ENCODE measurements around the gene ABHD11.

Gene ABHD11

DNA sequence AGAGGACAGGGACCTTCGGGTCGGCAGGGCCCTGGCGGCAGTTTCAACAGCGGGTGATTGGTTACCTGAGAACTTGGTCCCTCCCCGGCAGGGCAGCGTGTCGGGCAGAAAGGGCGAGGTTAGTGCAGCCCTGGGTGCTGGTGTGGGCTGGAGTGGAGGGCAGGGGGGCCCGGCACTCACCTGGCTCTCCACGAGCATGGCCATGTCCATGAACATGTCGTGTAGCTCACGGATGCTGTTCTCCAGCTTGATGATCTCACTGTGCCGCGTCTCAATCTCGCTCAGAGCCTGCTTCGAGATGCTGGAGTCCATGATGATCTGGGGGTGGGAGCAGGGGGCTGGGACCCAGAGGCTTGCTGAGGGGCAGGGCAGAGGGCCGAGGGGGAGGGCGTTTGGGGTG, 35.9 kb downstream of the ABHD11 start:
- FAIRE-seq (no peak), DNase-seq (ENCODE audit: insufficient read length, low spot score) (no peak)
- TF ChIP-seq PAX5 (IDR thresholded peaks at IDR 0.05; ENCODE audit: insufficient read depth, low read length, severe bottlenecking) (no peak), TAF1 (IDR thresholded peaks at IDR 0.05; ENCODE audit: low read depth, low read length) (no peak), POLR2A (IDR thresholded peaks at IDR 0.05; ENCODE audit: low read depth, low read length) (no peak; the same call in 1 of the 2 replicates), POLR2AphosphoS5 (IDR thresholded peaks at IDR 0.05; ENCODE audit: low read depth, low read length) (no peak), SPI1 (IDR thresholded peaks at IDR 0.05; ENCODE audit: low read depth, low read length) (no peak)

DNA sequence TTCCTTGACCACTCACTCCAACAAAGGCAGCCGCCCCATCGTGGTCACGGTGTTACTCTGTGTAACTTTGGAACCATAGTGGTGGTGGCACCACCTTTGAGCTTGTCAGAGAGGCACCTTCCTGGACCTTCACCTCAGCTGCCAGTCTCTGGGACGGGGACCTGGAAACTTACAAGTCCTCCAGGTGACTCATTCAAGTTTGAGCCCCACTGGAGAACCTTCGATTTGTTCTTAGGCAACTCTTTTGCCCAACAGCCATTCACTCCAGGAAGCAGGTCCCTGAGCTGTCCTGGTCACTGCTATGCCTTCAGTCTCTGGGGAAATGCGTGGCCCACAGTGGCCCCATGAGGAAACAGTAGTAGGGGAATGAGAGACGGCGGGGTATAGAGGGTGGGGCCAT, 36.4 kb downstream of the ABHD11 start:
- TF ChIP-seq POU2F2 (IDR thresholded peaks at IDR 0.05; ENCODE audit: low read depth, low read length) (no peak), TAF1 (IDR thresholded peaks at IDR 0.05; ENCODE audit: low read depth, low read length) (no peak), PAX5 (IDR thresholded peaks at IDR 0.05; ENCODE audit: insufficient read depth, low read length, severe bottlenecking) (no peak), POLR2A (IDR thresholded peaks at IDR 0.05; ENCODE audit: low read depth, low read length) (no peak), POLR2AphosphoS5 (IDR thresholded peaks at IDR 0.05; ENCODE audit: low read depth, low read length) (no peak), SPI1 (IDR thresholded peaks at IDR 0.05; ENCODE audit: low read depth, low read length) (no peak)
- no peak for DNase-seq (ENCODE audit: insufficient read length, low spot score)
- no peak for FAIRE-seq

DNA sequence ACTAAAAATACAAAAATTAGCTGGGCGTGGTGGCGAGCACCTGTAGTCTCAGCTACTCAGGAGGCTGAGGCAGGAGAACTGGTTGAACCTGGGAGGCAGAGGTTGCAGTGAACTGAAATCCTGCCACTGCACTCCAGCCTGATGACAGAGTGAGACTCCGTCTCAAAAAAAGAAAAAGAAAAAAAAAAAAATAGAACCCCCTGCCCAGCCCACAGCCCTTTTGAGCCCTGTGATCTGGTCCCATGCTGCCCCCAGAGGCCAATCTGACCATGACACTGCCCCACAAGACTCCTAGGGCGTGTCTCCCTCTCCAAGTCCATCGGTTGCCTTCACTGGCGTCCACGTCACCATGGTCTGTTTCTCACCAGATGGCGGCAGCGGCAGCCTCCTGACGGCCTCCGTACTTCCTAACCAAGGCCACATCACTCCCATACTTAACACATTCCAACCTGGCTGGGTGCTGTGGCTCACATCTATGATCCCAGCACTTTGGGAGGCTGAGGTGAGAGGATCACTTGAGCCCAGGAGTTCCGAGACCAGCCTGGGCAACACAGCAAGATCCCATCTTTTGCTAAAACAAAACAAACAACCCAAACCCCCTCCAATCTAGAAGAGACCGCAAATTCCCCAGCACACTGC, 37.1 kb downstream of the ABHD11 start:
- FAIRE-seq (peak; percentile 20), DNase-seq (ENCODE audit: insufficient read length, low spot score) (no peak)
- TF ChIP-seq SPI1 (IDR thresholded peaks at IDR 0.05; ENCODE audit: low read depth, low read length) (no peak), TAF1 (IDR thresholded peaks at IDR 0.05; ENCODE audit: low read depth, low read length) (no peak), PAX5 (IDR thresholded peaks at IDR 0.05; ENCODE audit: insufficient read depth, low read length, severe bottlenecking) (no peak), POLR2AphosphoS5 (IDR thresholded peaks at IDR 0.05; ENCODE audit: low read depth, low read length) (no peak), POU2F2 (IDR thresholded peaks at IDR 0.05; ENCODE audit: low read depth, low read length) (no peak)

DNA sequence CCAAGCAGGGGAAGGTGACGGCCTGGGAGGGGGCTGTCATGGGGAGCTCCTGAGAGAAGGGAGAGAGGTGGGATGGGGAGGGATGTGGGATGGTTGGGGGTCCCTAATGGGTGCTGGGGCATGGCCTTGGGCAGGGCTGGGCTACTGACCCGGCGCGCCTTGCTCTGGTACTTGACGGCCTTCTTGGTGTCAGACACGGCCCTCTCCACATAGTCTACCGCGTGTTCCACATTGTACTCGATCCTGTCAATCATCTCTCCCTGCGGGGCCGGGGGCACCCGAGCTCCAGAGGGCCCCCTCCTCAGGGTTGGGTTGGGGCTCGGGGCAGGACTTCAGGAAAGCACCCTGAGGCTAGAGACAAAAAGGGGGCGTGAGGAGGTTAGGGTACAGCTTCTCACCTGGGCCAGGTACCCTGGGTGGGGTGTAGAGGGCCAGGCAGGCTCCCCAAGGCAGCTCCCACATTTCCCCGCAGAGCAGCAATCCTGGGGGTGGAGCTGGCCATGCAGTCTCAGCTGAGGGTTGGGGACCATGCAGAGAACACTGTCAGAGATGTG, 37.9 kb downstream of the ABHD11 start:
- no peak for DNase-seq (ENCODE audit: insufficient read length, low spot score)
- TF ChIP-seq POLR2AphosphoS5 (IDR thresholded peaks at IDR 0.05; ENCODE audit: low read depth, low read length) (no peak), PAX5 (IDR thresholded peaks at IDR 0.05; ENCODE audit: insufficient read depth, low read length, severe bottlenecking) (no peak), SPI1 (IDR thresholded peaks at IDR 0.05; ENCODE audit: low read depth, low read length) (no peak), TAF1 (IDR thresholded peaks at IDR 0.05; ENCODE audit: low read depth, low read length) (no peak), POU2F2 (IDR thresholded peaks at IDR 0.05; ENCODE audit: low read depth, low read length) (no peak), POLR2A (IDR thresholded peaks at IDR 0.05; ENCODE audit: low read depth, low read length) (no peak)
- no peak for FAIRE-seq

DNA sequence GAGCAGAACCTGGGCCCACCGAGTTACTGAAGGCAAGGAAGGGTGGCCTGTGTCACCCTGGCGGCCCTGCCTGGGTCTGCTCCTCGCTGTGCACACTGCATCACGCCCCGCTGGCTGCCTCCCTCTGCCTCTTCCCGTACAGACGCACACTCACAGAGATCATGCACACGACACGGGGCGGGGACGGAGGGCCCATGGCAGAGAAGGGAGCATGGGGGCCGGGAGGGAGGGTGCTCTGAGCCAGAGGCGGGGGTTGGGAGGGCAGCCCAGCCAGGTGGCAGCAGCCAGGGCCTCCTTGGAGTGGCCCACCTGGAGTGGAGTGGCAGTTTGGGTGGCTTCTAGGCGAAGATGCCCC, 38.6 kb downstream of the ABHD11 start:
- TF ChIP-seq POU2F2 (IDR thresholded peaks at IDR 0.05; ENCODE audit: low read depth, low read length): no peak
- peak; percentile 59; the same call in 1 of the 2 replicates for TF ChIP-seq POLR2AphosphoS5 (IDR thresholded peaks at IDR 0.05; ENCODE audit: low read depth, low read length)
- no peak for TF ChIP-seq TAF1 (IDR thresholded peaks at IDR 0.05; ENCODE audit: low read depth, low read length)
- TF ChIP-seq SPI1 (IDR thresholded peaks at IDR 0.05; ENCODE audit: low read depth, low read length): no peak
- TF ChIP-seq PAX5 (IDR thresholded peaks at IDR 0.05; ENCODE audit: insufficient read depth, low read length, severe bottlenecking): no peak
- 0 out of 2 replicates have a peak, but pooled peaks have one; percentile 20 for TF ChIP-seq POLR2A (IDR thresholded peaks at IDR 0.05; ENCODE audit: low read depth, low read length)
- DNase-seq (ENCODE audit: insufficient read length, low spot score) (no peak), FAIRE-seq (no peak)

DNA sequence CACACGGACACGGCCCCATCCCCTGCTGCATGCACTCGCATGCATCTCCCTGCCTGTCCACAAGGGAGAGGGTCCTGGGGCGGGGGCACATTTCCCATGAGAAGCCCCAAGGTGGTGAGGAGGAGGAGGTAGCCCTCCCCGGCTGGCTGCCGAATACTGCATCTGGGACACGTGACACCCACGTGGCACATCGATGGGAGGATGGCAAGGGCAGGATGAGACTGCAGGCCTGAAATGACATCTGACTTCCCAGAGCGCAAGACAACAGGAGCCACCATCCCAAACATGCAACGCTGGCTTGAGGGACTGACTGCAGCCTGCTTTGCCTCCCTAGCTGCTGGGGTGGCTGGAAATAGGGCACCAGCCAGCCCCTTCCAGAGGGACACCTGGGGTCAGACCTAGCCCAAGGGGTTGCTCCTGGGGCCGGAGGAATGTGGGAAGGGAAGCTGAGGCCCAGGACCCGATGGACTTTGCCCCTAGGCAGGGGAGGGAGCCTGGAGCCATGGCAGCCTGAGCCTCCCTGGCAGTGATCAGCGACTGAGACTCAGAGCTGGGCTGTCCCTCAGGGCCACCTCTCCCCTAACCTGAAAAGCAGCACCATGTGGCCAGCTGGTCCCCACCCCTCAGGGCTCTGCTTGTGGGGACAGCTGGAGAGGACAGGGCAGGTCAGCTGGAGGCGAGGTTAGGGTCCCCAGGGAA, 39.1 kb downstream of the ABHD11 start:
- DNase-seq (ENCODE audit: insufficient read length, low spot score) (no peak), FAIRE-seq (no peak)
- TF ChIP-seq POU2F2 (IDR thresholded peaks at IDR 0.05; ENCODE audit: low read depth, low read length) (no peak), POLR2AphosphoS5 (IDR thresholded peaks at IDR 0.05; ENCODE audit: low read depth, low read length) (peak; percentile 81; the same call in 1 of the 2 replicates)

DNA sequence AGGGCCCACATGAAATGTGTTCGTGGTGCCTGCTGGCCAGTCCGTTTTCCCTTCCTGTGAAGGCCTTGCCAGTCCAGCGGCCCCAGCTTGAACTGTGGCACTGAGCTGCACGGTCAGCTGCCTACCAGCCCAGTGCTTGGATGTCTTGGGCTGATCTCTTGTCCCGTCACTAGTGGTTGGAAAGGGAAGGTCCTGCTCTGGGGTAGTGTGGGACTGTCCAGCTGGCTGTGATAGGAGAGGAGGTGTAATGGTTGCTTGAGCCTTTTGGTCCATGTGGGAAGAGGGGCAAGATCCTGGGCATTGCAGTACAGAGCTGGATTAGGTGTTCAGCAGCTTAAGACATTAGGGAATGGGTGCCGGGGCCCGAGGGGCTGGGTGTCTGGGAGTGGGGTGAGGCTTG, 40.2 kb downstream of the ABHD11 start:
- no peak for FAIRE-seq
- no peak for TF ChIP-seq PAX5 (IDR thresholded peaks at IDR 0.05; ENCODE audit: insufficient read depth, low read length, severe bottlenecking)
- no peak for TF ChIP-seq TAF1 (IDR thresholded peaks at IDR 0.05; ENCODE audit: low read depth, low read length)
- no peak for TF ChIP-seq POLR2A (IDR thresholded peaks at IDR 0.05; ENCODE audit: low read depth, low read length)
- no peak for TF ChIP-seq POLR2AphosphoS5 (IDR thresholded peaks at IDR 0.05; ENCODE audit: low read depth, low read length)
- no peak for TF ChIP-seq POU2F2 (IDR thresholded peaks at IDR 0.05; ENCODE audit: low read depth, low read length)
- no peak for TF ChIP-seq SPI1 (IDR thresholded peaks at IDR 0.05; ENCODE audit: low read depth, low read length)

DNA sequence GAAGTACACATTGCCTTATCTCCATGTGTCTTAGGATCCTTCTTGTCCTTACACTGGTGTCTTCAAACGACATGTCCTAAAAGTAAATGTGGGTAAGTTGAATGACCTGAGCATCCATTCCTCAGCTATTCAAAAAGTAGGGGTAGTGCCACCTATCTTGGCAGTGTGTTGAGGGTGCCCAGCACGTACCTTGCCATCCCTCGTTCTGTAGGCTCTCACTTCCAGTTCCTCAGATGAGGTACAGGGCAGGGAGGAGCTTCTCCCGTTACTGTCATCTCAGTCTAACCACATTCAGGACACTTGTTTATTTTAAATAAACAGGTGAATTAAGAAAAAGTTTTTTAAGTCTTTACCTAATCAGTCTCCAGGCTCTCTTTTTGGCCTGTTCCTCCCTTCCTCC, 42.2 kb downstream of the ABHD11 start:
- FAIRE-seq: no peak
- TF ChIP-seq PAX5 (IDR thresholded peaks at IDR 0.05; ENCODE audit: insufficient read depth, low read length, severe bottlenecking): no peak
- no peak for TF ChIP-seq POLR2AphosphoS5 (IDR thresholded peaks at IDR 0.05; ENCODE audit: low read depth, low read length)
- TF ChIP-seq TAF1 (IDR thresholded peaks at IDR 0.05; ENCODE audit: low read depth, low read length): no peak
- no peak for TF ChIP-seq SPI1 (IDR thresholded peaks at IDR 0.05; ENCODE audit: low read depth, low read length)
- TF ChIP-seq POU2F2 (IDR thresholded peaks at IDR 0.05; ENCODE audit: low read depth, low read length): no peak
- no peak for TF ChIP-seq POLR2A (IDR thresholded peaks at IDR 0.05; ENCODE audit: low read depth, low read length)
- no peak for DNase-seq (ENCODE audit: insufficient read length, low spot score)

More for the DNA sequence above, 40.2 kb downstream of the ABHD11 start:
- no peak for DNase-seq (ENCODE audit: insufficient read length, low spot score)

DNA sequence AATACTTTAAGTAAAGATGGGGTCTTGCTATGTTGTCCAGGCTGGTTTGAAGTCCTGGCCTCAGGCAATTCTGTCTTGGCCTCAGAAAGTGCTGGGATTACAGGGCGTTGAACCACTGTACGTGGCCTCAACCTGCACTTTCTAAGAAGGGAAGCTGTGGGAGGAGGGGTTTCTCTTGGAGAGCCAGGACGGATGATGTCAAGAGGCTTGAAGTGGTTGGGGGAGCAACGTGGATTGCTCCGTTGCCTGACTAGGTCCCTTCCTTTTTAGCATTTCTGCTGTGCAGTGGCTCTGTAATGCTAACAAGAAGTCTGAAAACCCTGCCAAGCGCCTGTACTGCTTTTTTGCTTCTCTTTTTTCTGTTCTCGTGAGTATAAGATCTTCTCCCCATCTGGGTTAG, 48.0 kb downstream of the ABHD11 start:
- no peak for TF ChIP-seq POLR2AphosphoS5 (IDR thresholded peaks at IDR 0.05; ENCODE audit: low read depth, low read length)
- TF ChIP-seq POU2F2 (IDR thresholded peaks at IDR 0.05; ENCODE audit: low read depth, low read length): no peak
- TF ChIP-seq POLR2A (IDR thresholded peaks at IDR 0.05; ENCODE audit: low read depth, low read length): no peak
- no peak for TF ChIP-seq SPI1 (IDR thresholded peaks at IDR 0.05; ENCODE audit: low read depth, low read length)
- TF ChIP-seq PAX5 (IDR thresholded peaks at IDR 0.05; ENCODE audit: insufficient read depth, low read length, severe bottlenecking): no peak
- TF ChIP-seq TAF1 (IDR thresholded peaks at IDR 0.05; ENCODE audit: low read depth, low read length): no peak
- no peak for DNase-seq (ENCODE audit: insufficient read length, low spot score)
- no peak for FAIRE-seq

All from GM12891 (cell line).